GM19025 (cell line): Measurements from ENCODE around the gene B3GLCT.

Experiments used
- ATAC-seq: cut with Tn5 transposase; IDR thresholded peaks from one replicate; pipeline ENCODE4 v1.9.1; 2021; ENCODE audit warnings: mild to moderate bottlenecking, low read depth, moderate library complexity; ENCODE audit not compliant: unreplicated experiment

B3GLCT gene

DNA sequence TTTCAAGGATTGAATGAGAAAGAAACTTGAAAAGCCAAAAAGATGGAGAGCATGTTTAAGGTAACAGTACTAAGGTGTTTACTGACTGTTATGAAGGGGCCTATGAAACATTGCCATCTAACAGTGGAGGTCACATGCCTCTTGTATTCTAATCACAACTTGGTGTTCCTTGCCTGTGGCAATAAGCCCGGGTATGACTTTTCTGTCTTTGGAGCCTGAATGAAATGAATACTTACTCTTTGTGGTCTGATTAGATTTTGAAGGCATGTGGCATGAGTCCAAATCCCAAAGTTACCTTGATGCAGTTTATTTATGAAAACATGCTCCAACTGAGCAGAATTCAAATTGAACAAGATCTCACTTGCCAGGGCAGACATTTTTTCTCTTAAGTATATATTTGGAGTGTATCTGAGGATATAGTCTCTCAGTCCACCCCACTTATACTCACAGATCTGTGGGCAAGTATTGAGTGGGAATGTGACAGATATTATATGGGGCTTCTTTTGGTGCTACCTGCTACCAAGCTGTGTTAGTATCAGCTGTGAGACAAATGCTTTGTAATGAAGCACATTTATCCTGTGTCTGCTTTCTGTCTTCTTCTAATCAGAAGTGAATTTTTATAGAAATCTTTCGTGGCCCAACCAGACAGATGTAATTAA, 67.5 kb downstream of the B3GLCT start:
- ATAC-seq: no peak

GRCh38 chr13:31274390-31274789, 74.6 kb downstream of the B3GLCT start:
- ATAC-seq: no peak

- no peak for ATAC-seq
These were observed 76.6 kb downstream of the B3GLCT start for GRCh38 chr13:31276421-31276820.

GRCh38 chr13:31278869-31279268, 79.1 kb downstream of the B3GLCT start:
- ATAC-seq: no peak

DNA sequence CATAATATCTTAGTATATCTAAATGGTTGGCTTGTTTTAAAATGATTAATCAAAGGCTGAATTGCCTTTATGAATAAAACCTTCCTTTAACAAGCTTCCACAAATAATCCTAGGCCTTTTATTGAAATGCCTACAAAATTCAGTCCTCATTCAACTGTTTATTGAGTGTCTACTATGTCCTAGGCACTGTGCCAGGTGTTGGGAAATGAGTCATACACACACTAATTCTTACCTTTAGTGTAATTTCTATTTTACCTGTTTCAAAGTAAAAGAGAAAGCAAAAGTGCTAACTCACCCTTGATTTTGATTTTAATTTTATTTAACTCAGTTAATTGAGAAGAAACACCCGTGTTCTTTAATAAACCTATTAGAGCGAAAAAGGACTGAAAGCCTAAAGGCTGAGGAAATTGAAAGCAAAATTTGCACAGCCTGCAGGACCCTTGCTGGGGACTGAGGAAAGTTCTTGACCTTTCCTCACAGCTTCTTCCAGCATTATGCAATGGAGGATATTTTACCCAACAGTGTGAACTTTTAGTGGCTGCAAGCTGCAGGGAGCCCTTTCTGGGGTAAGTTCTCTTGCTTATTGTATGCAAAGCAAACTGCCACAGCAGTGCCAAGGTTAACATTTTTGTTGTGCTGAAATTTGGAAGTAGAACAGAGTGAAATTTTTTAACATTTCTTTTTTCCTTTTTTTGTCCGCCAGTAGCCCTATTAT, 83.1 kb downstream of the B3GLCT start:
- no peak for ATAC-seq

DNA sequence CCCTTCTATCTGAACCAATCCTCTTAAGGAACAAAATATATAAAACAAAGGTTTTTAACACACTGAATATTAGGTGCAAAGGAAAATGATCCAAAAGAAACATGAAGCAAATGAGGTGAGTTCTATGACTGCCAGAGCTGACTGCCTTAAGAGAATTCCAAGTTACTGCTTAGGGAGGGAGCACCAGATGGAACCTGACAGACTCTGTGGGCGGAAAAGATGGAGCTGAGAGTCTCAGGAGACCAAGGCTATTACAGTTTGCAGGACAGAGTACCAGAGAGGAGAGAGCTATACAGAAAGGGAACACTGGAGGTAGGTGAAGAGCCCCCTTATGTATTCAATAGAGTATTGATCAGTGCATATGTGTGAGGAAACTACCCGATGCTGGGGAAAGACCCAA, 87.2 kb downstream of the B3GLCT start:
- ATAC-seq: no peak

DNA sequence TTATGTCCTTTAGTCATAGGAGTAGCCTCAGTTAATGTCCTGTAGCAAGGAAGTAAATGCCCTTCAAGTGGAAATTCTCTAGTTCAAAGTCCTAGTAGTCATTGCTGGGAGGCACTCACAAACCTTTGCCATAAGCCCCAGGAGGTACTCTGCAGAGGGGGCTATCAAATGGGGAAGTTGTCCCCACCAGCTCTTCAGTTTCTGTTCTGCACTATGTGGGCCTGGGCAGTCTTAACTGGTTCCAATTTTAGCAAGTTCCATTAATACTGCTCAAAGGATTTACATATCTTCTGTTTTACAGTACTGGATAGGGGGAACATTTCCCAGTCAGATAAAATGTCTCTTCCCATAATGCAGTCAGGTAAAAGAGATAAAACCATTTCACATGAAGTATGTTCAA, 101.3 kb downstream of the B3GLCT start:
- no peak for ATAC-seq

DNA sequence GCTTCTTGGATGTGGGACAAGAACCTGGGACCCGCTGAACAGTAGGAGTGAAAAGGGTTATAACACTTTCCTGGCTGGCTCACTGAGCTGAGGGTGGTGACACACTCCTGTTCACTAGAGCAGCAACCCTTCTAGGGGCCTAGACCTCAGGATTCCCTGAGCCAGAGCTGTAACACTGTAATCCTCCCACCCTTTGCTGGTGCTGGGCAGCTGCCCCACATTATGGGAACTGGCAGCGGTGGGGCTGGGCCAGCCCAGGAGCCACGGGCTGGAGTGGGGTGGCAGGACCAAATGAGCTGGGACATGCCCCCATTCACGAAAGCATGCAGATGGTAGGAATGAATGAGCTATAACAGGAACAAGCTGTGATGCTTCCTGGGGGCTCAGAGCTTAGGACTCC, 110.6 kb downstream of the B3GLCT start:
- no peak for ATAC-seq

GRCh38 chr13:31310786-31311185, 111.0 kb downstream of the B3GLCT start:
- no peak for ATAC-seq

- ATAC-seq: no peak
These were observed 112.1 kb downstream of the B3GLCT start for GRCh38 chr13:31311921-31312320.

- ATAC-seq: no peak
These were observed 115.2 kb downstream of the B3GLCT start for GRCh38 chr13:31314961-31315360.

- ATAC-seq: no peak
These were observed 121.2 kb downstream of the B3GLCT start for GRCh38 chr13:31320946-31321345.

DNA sequence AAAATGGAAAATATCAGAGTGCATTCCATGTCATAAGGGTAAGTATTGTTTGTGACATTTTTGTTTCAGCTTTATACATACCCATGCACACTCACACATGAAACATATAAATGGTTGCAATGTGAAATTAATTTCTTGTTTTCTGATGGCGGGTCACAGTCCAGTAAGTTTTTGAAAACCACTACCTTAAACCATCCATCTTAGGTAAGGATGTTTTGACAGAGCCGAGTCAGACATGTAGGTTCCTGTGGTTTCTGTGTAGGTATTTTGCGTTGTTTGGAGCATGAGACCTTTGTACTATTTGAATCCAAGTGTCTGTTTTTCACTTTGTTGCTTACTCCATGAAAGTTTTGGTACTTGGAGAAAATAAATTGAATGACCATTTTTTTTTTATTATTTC, 121.7 kb downstream of the B3GLCT start:
- no peak for ATAC-seq

- no peak for ATAC-seq
These were observed 122.3 kb downstream of the B3GLCT start for GRCh38 chr13:31322026-31322425.

DNA sequence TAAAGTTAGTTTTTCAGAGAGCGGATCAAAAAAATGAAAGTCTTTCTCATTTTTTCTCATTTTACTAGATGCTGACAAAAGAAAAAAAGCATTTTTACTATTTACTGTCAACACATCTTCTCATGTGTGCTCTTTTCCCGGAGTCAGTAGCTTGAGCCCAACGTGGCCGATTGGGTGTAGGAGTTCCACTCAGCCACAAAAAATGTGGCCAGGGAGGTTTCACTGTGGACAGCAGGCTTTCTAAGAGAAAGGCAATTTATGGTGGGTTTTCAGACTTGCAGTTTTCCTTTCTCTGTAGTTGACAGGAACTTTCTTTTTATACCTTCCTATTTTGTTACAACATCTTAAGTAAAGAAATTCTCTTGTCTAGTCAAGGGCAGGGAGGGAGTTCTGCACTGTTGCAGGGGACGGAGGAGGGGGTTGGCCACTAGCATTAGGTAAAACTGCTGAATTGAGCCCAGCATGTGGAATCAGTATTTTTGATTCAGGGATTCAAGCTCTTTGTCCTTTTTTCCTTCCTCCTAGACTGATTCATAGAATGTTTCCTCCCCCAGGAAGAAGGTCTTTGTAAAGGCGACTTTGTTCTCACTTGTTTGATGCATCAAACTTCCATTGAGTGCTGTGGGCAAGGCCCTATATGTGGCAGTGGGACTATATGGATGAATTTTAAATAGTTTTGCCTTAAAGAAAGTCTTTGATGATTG, 123.1 kb downstream of the B3GLCT start:
- no peak for ATAC-seq

GRCh38 chr13:31327182-31327860, 127.5 kb downstream of the B3GLCT start:
- no peak for ATAC-seq

DNA sequence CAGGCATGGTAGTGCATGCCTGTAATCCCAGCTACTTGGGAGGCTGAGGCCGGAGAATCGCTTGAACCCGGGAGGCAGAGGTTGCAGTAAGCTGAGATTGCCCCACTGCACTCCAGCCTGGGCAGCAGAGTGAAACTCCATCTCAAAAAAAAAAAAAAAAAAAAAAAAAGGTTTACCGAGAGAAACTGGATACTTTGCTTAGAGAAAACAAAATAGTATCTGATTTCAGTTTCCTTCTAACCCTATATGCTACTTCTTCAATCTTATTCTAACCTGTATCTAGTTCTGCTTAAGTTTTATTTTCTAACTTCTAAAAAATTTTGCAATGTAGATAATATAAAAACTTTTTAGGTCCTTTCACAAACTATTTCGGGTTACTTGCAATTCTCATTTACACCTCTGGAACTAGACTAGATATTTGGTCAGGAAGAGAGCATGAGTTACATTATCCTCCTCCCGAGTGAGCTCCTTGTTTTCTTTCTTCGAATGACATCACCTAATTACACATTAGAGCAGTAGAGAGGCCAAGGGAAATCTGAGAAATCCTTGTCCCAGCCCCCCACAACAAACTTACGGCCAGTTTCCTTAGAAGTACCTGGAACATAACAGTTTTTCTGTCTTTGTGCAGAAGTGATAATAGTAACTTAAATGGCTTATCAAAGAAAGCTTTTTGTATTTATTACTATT, 128.9 kb downstream of the B3GLCT start:
- ATAC-seq: no peak

DNA sequence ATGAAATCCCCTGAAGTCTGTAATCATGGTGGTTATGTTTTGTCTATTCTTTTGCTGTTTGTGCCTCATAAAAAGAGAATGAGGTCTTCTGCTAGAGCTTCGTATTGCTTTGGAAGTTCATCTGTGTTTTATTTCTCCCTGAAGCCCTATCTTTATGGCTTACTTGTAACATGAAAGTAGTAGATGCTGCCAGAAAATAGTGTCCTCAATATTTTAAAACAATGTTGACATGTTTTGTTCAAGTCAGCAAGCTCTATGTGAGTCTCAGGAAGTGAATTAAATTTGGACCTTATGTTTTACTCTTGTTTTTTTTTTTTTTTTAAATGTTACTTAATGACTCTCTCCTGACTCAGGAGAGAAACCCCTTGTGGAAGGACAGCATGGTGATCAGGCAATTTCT, 130.5 kb downstream of the B3GLCT start:
- no peak for ATAC-seq

- no peak for ATAC-seq
These were observed 131.3 kb downstream of the B3GLCT start for GRCh38 chr13:31331068-31331467.

DNA sequence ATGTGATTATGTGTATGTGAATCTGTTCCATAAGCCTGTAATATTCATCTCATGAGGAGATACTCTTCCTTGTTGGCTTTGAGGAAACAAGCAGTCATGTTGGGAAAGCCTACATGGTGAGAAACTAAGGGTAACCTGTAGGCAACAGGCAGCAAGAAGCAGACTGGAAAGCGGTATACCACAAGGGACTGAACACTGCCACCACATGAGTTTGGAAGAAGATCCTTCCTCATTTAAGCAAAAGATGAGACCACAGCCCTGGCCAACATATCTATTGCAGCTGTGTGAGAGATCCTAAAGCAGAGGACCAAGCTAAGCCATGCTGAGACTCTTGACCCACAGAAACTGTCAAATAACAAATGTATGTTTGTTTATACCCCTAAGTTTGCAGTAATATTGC, 134.8 kb downstream of the B3GLCT start:
- no peak for ATAC-seq
